CD14-positive monocyte (primary cell): ENCODE measurements around the gene SPSB1. TPM values are rescaled to one million over a fixed set of nuclear protein-coding genes. Genes with fewer than 3 reads are reported as not detected.

Experiments used
- DNase-seq, 3 donors: peaks; one replicate each; pipeline ENCODE4 v3.0.0-alpha.2; 2011 to 2022
- H2AFZ ChIP-seq: 2 replicates; pipeline ENCODE4 v1.6.0; 2012; ENCODE audit warnings: mild to moderate bottlenecking, low read depth, low read length, inconsistent platforms; ENCODE audit not compliant: insufficient read depth, poor library complexity, severe bottlenecking
- H3K27ac ChIP-seq, 2 donors: 1 replicate in 1 of 2; 2 replicates in 1 of 2; pipeline ENCODE4 v1.5.1; 2012 to 2013; ENCODE audit warnings: low read length in 2 of 2, control low read depth in 1 of 2, inconsistent platforms in 1 of 2, low read depth in 1 of 2, mild to moderate bottlenecking in 1 of 2
- H3K27me3 ChIP-seq, 2 donors: one replicate each; pipeline versions ENCODE4 v1.6.0 to v1.6.1; 2011 to 2013; ENCODE audit warnings: low read length in 2 of 2; ENCODE audit not compliant: control insufficient read depth in 2 of 2, insufficient read depth in 2 of 2
- H3K36me3 ChIP-seq, 2 donors: replicated peaks in 1 of 2; 1 replicate in 1 of 2; 2 replicates in 1 of 2; pipeline versions ENCODE4 v1.5.1 to v1.6.1; 2012 to 2013; ENCODE audit warnings: low read length in 2 of 2, control low read depth in 1 of 2, inconsistent platforms in 1 of 2, mild to moderate bottlenecking in 1 of 2; ENCODE audit not compliant: insufficient read depth in 2 of 2, control insufficient read depth in 1 of 2
- H3K4me1 ChIP-seq, 2 donors: 1 replicate in 1 of 2; 2 replicates in 1 of 2; pipeline versions ENCODE4 v1.5.1 to v1.6.1; 2012 to 2013; ENCODE audit warnings: low read length in 2 of 2, control low read depth in 1 of 2, inconsistent platforms in 1 of 2, mild to moderate bottlenecking in 1 of 2, moderate library complexity in 1 of 2; ENCODE audit not compliant: insufficient read depth in 2 of 2, control insufficient read depth in 1 of 2
- H3K4me2 ChIP-seq: replicated peaks from 2 replicates; pipeline ENCODE3; 2012; ENCODE audit warnings: low read length, moderate library complexity, mild to moderate bottlenecking; ENCODE audit not compliant: poor library complexity, severe bottlenecking; ENCODE audit errors: extremely low read depth
- H3K4me3 ChIP-seq, 3 experiments: fragments of 200-600 bp in 1 of 3; sonication (generic) in 1 of 3; replicated peaks in 1 of 3; 1 replicate in 2 of 3; 2 replicates in 1 of 3; pipeline ENCODE4 v1.5.1; 2011 to 2013; ENCODE audit warnings: low read length in 3 of 3, mild to moderate bottlenecking in 3 of 3, control low read depth in 2 of 3, low read depth in 2 of 3, inconsistent platforms in 1 of 3, moderate library complexity in 1 of 3
- H3K79me2 ChIP-seq: 2 replicates; pipeline ENCODE4 v1.6.0; 2012; ENCODE audit warnings: mild to moderate bottlenecking, control low read depth, inconsistent platforms, low read length, moderate library complexity; ENCODE audit not compliant: insufficient read depth
- H3K9ac ChIP-seq: 2 replicates; pipeline ENCODE4 v1.6.0; 2017; ENCODE audit warnings: low read length, mild to moderate bottlenecking; ENCODE audit not compliant: insufficient read depth, poor library complexity, severe bottlenecking
- H3K9me3 ChIP-seq, 2 donors: replicated peaks in 1 of 2; 1 replicate in 1 of 2; 2 replicates in 1 of 2; pipeline versions ENCODE4 v1.5.1 to v1.6.1; 2012 to 2013; ENCODE audit warnings: low read length in 2 of 2, control low read depth in 1 of 2; ENCODE audit not compliant: control insufficient read depth in 1 of 2, insufficient read depth in 1 of 2
- H4K20me1 ChIP-seq: 2 replicates; pipeline ENCODE4 v1.6.0; 2012; ENCODE audit warnings: mild to moderate bottlenecking, low read length, control low read depth, moderate library complexity; ENCODE audit not compliant: insufficient read depth
- H3K27ac Mint-ChIP-seq, 7 donors: one replicate each; pipeline ENCODE4 v1.8.0; 2020; ENCODE audit warnings: mild to moderate bottlenecking in 7 of 7, mixed read lengths in 7 of 7, moderate library complexity in 6 of 7, inconsistent platforms in 2 of 7
- H3K27me3 Mint-ChIP-seq, 3 donors: one replicate each; pipeline ENCODE4 v1.8.0; 2021 to 2022; ENCODE audit warnings: low read depth in 3 of 3, mild to moderate bottlenecking in 3 of 3, mixed read lengths in 3 of 3, moderate library complexity in 3 of 3, inconsistent platforms in 1 of 3
- H3K36me3 Mint-ChIP-seq, 2 donors: one replicate each; pipeline ENCODE4 v1.8.0; 2020; ENCODE audit warnings: mixed read lengths in 2 of 2, inconsistent platforms in 1 of 2, mild to moderate bottlenecking in 1 of 2
- H3K4me1 Mint-ChIP-seq: one replicate; pipeline ENCODE4 v1.8.0; 2020; ENCODE audit warnings: mild to moderate bottlenecking, mixed read lengths
- H3K4me3 Mint-ChIP-seq, 2 donors: one replicate each; pipeline ENCODE4 v1.8.0; 2020; ENCODE audit warnings: mild to moderate bottlenecking in 2 of 2, mixed read lengths in 2 of 2, moderate library complexity in 1 of 2
- H3K9me3 Mint-ChIP-seq, 7 donors: one replicate each; pipeline ENCODE4 v1.8.0; 2020 to 2022; ENCODE audit warnings: mixed read lengths in 7 of 7, mild to moderate bottlenecking in 6 of 7, moderate library complexity in 6 of 7, inconsistent platforms in 2 of 7
- CTCF ChIP-seq: fragments of 200-600 bp; IDR thresholded peaks from one replicate; pipeline ENCODE4 v1.8.0; 2022; ENCODE audit warnings: antibody characterized with exemption, mild to moderate bottlenecking
- WGBS: methylation state at CpG from one replicate; pipeline ENCODE4 v1.1.5; 2013; ENCODE audit warnings: missing lambda C conversion rate; ENCODE audit not compliant: insufficient coverage; 5-methylcytosine and 5-hydroxymethylcytosine counted together
- intact Hi-C, 2 donors: fragments of 100-400 bp; cut with micrococcal nuclease; formaldehyde crosslinking; loops; one replicate each; pipeline versions ENCODE4 v1.15.0 to v1.15.1; 2023
- polyA plus RNA-seq, 3 donors: library from polyadenylated mRNA; depleted of rRNA in 1 of 3; unstranded in 2 of 3; stranded (reverse) in 1 of 3; fragments of 300-500 nt in 2 of 3; fragments of >200 nt in 1 of 3; fragmentation: Illumina TruSeq in 2 of 3; gene quantifications; 1 replicate in 2 of 3; 2 replicates in 1 of 3; pipeline ENCODE4 v1.2.3, GENCODE V29; 2012 to 2021

Gene SPSB1
- polyA plus RNA-seq, 3 donors, result 0.15 to 1.2 (median 0.29) TPM

DNA sequence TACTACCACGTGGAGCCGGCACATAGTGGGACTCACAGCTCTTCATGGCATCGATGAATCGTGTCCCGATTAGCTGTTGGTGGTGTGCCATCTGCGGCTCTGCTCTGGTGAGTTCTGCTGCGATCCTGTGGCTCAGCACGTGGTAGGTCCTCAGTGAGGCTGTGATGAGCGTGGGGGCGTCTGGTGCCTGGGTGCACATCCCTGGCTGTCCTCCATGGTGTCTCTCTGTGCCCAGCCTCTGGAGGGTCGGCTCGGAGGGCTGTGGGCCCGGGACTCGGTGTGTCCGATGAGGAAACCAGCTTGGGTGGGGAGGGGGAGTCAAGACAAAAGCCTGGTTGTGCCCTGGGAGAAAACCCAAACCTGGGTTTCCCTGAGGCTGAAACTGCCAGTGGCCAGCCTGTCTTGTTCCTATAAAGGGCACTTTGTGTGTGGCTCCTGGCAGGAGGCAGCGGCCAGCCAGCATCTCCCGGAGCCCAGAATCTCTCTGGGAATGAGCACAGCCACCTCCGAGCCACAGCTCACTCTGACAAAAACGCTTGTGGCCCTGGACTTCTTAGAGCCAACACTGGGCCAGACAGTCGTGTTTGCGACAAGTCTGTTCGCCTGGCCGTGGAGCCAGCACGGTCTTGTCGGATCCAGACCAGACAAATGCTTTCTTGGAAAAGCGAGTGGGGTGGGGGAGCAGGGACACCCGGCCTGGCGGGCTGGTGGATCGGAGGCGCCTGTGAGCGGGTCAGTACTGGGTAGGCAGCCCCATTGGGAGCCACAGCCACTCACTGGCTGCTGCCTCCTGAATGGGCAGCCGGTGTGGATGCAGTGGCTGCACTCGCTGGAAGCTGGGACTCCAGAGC, 31.8 kb downstream of the SPSB1 start:
- H3K79me2 ChIP-seq, result no peaks in the 10 kb centered on the region
- no peaks in the 10 kb centered on the region for H4K20me1 ChIP-seq
- no peaks in the 10 kb centered on the region for H3K4me1 ChIP-seq
- 97% methylated on average over 30 of the region's 33 CpGs for WGBS
- H3K9me3 Mint-ChIP-seq, result peaks cover 0 to 1% (median 0%) of the 10 kb centered on the region in 7 donors
- no peaks in the 10 kb centered on the region for H3K36me3 Mint-ChIP-seq
- no peaks in the 10 kb centered on the region for H3K27me3 ChIP-seq
- no peaks in the 10 kb centered on the region for H3K4me1 Mint-ChIP-seq
- TF ChIP-seq CTCF, result no peak
- no peak overlapping the region for H3K27ac Mint-ChIP-seq
- H3K27me3 Mint-ChIP-seq, result peaks cover 3 to 19% (median 13%) of the 10 kb centered on the region in 3 donors
- no peak overlapping the region for H2AFZ ChIP-seq
- H3K9ac ChIP-seq, result no peak overlapping the region
- no peak overlapping the region for H3K4me3 Mint-ChIP-seq
- no peak overlapping the region for H3K4me2 ChIP-seq
- no peak overlapping the region for H3K27ac ChIP-seq
- DNase-seq, result no peak
- no peak overlapping the region for H3K4me3 ChIP-seq
- intact Hi-C loops, result no loop called here
- H3K36me3 ChIP-seq, result no peaks in the 10 kb centered on the region
- no peaks in the 10 kb centered on the region for H3K9me3 ChIP-seq

- Histone ChIP-seq H3K9me3 (no peaks in the 10 kb centered on the region), H3K27ac (no peak overlapping the region), H3K79me2 (no peaks in the 10 kb centered on the region), H4K20me1 (no peaks in the 10 kb centered on the region), H3K9ac (no peak overlapping the region), H3K4me3 (no peak overlapping the region), H3K27me3 (no peaks in the 10 kb centered on the region), H2AFZ (no peak overlapping the region), H3K36me3 (no peaks in the 10 kb centered on the region), H3K4me2 (no peak overlapping the region), H3K4me1 (no peaks in the 10 kb centered on the region)
- DNase-seq, result no peak
- Mint-ChIP-seq H3K4me3 (no peak overlapping the region), H3K4me1 (no peaks in the 10 kb centered on the region), H3K27me3 (peaks cover 3 to 11% (median 10%) of the 10 kb centered on the region in 3 donors), H3K27ac (no peak overlapping the region), H3K9me3 (peaks cover 0 to 3% (median 0%) of the 10 kb centered on the region in 7 donors), H3K36me3 (no peaks in the 10 kb centered on the region)
- 92% methylated on average over 7 of the region's 9 CpGs for WGBS
- intact Hi-C loops, result no loop called here
- no peak for TF ChIP-seq CTCF
Observed at GRCh38 chr1:9326596-9326995, 33.9 kb downstream of the SPSB1 start.
